PC-9 (cell line): ENCODE data around the gene OSBPL8. TPM values are rescaled to one million over a fixed set of nuclear protein-coding genes. Genes with fewer than 3 reads are reported as not detected.

Experiments
- BruUV-seq: library from RNA; stranded (reverse); fragments of 400-500 nt; replicated peaks from 2 replicates; lab custom pipeline; 2021; lab: Mats Ljungman, UMichigan
- CTCF ChIA-PET: fragments of 300-600 bp; sonication (Branson Sonifier 250); formaldehyde crosslinking; loops from one replicate; lab custom pipeline; 2022; ENCODE audit warnings: antibody characterized with exemption; lab: Charles Lee
- POLR2A ChIA-PET: fragments of 300-600 bp; sonication (Branson Sonifier 250); formaldehyde crosslinking; loops from one replicate; lab custom pipeline; 2022; ENCODE audit warnings: antibody characterized with exemption; ENCODE audit not compliant: unreplicated experiment; lab: Charles Lee
- DNase-seq, 2 experiments: peaks; one replicate each; pipeline versions ENCODE4 v3.0.0 to v3.0.0-alpha.2; 2015 to 2022; ENCODE audit warnings: mixed read lengths in 1 of 2
- H2AFZ ChIP-seq: fragments of 200-600 bp; sonication (generic); 2 replicates; pipeline ENCODE4 v1.8.1; 2017; ENCODE audit warnings: antibody characterized with exemption
- H3F3A ChIP-seq: fragments of 200-600 bp; sonication (generic); 2 replicates; pipeline ENCODE4 v1.8.1; 2017; ENCODE audit warnings: antibody characterized with exemption, mild to moderate bottlenecking, low read depth; ENCODE audit not compliant: insufficient read depth
- H3K27ac ChIP-seq: fragments of 200-600 bp; sonication (generic); 2 replicates; pipeline ENCODE4 v1.6.1; 2016; ENCODE audit warnings: mixed run types
- H3K27me3 ChIP-seq: fragments of 200-600 bp; sonication (generic); 2 replicates; pipeline ENCODE4 v1.6.1; 2016; ENCODE audit warnings: low read depth, mixed run types; ENCODE audit not compliant: insufficient read depth
- H3K36me3 ChIP-seq: fragments of 200-600 bp; sonication (generic); 2 replicates; pipeline ENCODE4 v1.6.1; 2016; ENCODE audit warnings: low read depth, mixed run types
- H3K4me1 ChIP-seq: fragments of 200-600 bp; sonication (generic); replicated peaks from 2 replicates; pipeline ENCODE4 v1.6.1; 2016; ENCODE audit warnings: mixed run types; ENCODE audit not compliant: insufficient read depth
- H3K4me2 ChIP-seq: fragments of 200-600 bp; sonication (generic); 2 replicates; pipeline ENCODE4 v1.6.1; 2017; ENCODE audit warnings: mixed run types
- H3K4me3 ChIP-seq: fragments of 200-600 bp; sonication (generic); 2 replicates; pipeline ENCODE4 v1.6.1; 2016; ENCODE audit warnings: mixed run types
- H3K79me2 ChIP-seq: fragments of 200-600 bp; sonication (generic); 2 replicates; pipeline ENCODE4 v1.6.1; 2017; ENCODE audit warnings: low read depth, mixed run types
- H3K9me2 ChIP-seq: fragments of 200-600 bp; sonication (generic); 2 replicates; pipeline ENCODE4 v1.8.1; 2017; ENCODE audit warnings: mild to moderate bottlenecking; ENCODE audit not compliant: insufficient read depth
- H3K9me3 ChIP-seq: fragments of 200-600 bp; sonication (generic); 2 replicates; pipeline ENCODE4 v1.8.1; 2016; ENCODE audit warnings: low read depth; ENCODE audit not compliant: insufficient read depth
- H4K20me1 ChIP-seq: fragments of 200-600 bp; sonication (generic); 2 replicates; pipeline ENCODE4 v1.8.1; 2017; ENCODE audit not compliant: insufficient read depth
- EZH2 ChIP-seq: fragments of 200-600 bp; sonication (generic); IDR thresholded peaks from 2 replicates; pipeline ENCODE4 v1.8.0; 2017; ENCODE audit warnings: antibody characterized with exemption, low read depth
- intact Hi-C: fragments of 100-400 bp; cut with micrococcal nuclease; formaldehyde crosslinking; loops from one replicate; pipeline ENCODE4 v1.10.0; 2022; ENCODE audit not compliant: unreplicated experiment
- total RNA-seq: library from RNA; stranded (reverse); gene quantifications from 2 replicates; pipeline ENCODE4 v1.2.3, GENCODE V29; 2021
- TF ChIP-seq, protein P1 (sequence below): fragments of 200-600 bp; sonication (generic); conservative IDR thresholded peaks from 2 replicates; pipeline ENCODE4 v1.6.1; 2017; ENCODE audit warnings: mixed run types, antibody characterized with exemption, mild to moderate bottlenecking, moderate library complexity

OSBPL8 gene
- total RNA-seq, 1 experiment from 2014 or later, result 53.2 TPM

GRCh38 chr12:76591476-76591875 lies 31.9 kb upstream of the OSBPL8 start:
- Histone ChIP-seq H4K20me1 (no peaks in the 10 kb centered on the region), H3K27me3 (no peaks in the 10 kb centered on the region), H3K27ac (no peak overlapping the region), H3K9me3 (no peaks in the 10 kb centered on the region), H3F3A (no peaks in the 10 kb centered on the region), H2AFZ (no peak overlapping the region), H3K4me1 (no peaks in the 10 kb centered on the region), H3K36me3 (no peaks in the 10 kb centered on the region), H3K4me3 (no peak overlapping the region), H3K9me2 (no peaks in the 10 kb centered on the region; the same call in 1 of the 2 replicates), H3K79me2 (no peaks in the 10 kb centered on the region), H3K4me2 (no peak overlapping the region)
- intact Hi-C loops, result no loop called here
- CTCF ChIA-PET, result no interaction called here
- POLR2A ChIA-PET, result no interaction called here
- no TSS peak for BruUV-seq
- TF ChIP-seq, protein P1, sequence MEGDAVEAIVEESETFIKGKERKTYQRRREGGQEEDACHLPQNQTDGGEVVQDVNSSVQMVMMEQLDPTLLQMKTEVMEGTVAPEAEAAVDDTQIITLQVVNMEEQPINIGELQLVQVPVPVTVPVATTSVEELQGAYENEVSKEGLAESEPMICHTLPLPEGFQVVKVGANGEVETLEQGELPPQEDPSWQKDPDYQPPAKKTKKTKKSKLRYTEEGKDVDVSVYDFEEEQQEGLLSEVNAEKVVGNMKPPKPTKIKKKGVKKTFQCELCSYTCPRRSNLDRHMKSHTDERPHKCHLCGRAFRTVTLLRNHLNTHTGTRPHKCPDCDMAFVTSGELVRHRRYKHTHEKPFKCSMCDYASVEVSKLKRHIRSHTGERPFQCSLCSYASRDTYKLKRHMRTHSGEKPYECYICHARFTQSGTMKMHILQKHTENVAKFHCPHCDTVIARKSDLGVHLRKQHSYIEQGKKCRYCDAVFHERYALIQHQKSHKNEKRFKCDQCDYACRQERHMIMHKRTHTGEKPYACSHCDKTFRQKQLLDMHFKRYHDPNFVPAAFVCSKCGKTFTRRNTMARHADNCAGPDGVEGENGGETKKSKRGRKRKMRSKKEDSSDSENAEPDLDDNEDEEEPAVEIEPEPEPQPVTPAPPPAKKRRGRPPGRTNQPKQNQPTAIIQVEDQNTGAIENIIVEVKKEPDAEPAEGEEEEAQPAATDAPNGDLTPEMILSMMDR, result no peak
- no peak for TF ChIP-seq EZH2
- no peak for DNase-seq

- no TSS peak for BruUV-seq
- Histone ChIP-seq H3K79me2 (no peaks in the 10 kb centered on the region), H3K4me1 (no peaks in the 10 kb centered on the region), H3K36me3 (no peaks in the 10 kb centered on the region), H3K9me3 (no peaks in the 10 kb centered on the region), H3K27ac (no peak overlapping the region), H4K20me1 (no peaks in the 10 kb centered on the region), H3K4me3 (no peak overlapping the region), H3K9me2 (no peaks in the 10 kb centered on the region), H2AFZ (0 out of 2 replicates have a peak overlapping the region, but pooled peaks have one; percentile 14), H3F3A (no peaks in the 10 kb centered on the region), H3K27me3 (no peaks in the 10 kb centered on the region), H3K4me2 (no peak overlapping the region)
- CTCF ChIA-PET, result no interaction called here
- TF ChIP-seq, protein P1, result no peak
- TF ChIP-seq EZH2, result no peak
- no peak for DNase-seq
- intact Hi-C loops, result no loop called here
- POLR2A ChIA-PET, result no interaction called here
Measured at GRCh38 chr12:76590131-76590530, 30.6 kb upstream of the OSBPL8 start.

DNA sequence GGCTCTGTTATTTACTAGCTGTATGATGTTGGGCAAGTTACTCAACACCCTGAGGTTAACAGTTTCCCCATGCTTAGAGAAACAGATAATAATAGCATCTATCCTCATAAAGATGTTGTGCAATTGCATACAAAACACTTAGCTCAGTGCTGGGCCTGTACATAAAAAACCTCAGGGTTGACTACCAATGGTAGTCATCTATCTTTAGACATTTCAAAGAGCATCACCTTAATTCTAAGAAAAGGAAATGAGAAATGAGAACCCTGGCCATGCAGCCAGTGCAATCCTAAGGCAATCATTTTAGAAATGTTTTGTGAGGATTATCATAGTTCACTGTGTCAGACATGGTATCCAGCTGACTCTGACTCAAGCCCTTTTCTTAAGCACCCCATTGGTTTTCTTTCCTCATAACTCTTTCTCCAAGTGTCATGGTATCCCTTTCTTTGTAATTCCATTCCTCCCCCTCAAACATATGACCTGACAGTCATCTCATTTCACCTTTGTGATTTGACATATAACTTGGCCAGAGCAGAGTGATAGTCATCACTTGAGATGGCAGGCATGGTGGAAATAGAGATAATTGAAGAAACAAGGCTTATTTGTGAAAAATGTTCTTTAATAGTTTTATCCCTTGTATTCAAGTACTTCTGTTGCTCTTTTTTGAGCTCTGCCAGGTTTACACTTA lies 29.5 kb upstream of the OSBPL8 start:
- Histone ChIP-seq H3K36me3 (no peaks in the 10 kb centered on the region), H3K4me3 (no peak overlapping the region), H2AFZ (no peak overlapping the region), H3K9me2 (no peaks in the 10 kb centered on the region), H3K27me3 (no peaks in the 10 kb centered on the region), H3K9me3 (no peaks in the 10 kb centered on the region), H3K27ac (no peak overlapping the region), H3K4me2 (no peak overlapping the region), H4K20me1 (no peaks in the 10 kb centered on the region), H3F3A (no peaks in the 10 kb centered on the region), H3K79me2 (no peaks in the 10 kb centered on the region), H3K4me1 (no peaks in the 10 kb centered on the region)
- no TSS peak for BruUV-seq
- intact Hi-C loops, result loop anchor here (10.0 kb wide), 2 partner anchors 124 to 244 kb away; partner anchors contain the start of gene BBS10
- DNase-seq, result no peak
- CTCF ChIA-PET, result interaction anchor here (0.6 kb wide), 1 partner anchor 98 kb away, joined by 4 read pairs; no protein-coding TSS in a partner anchor
- POLR2A ChIA-PET, result interaction anchor here (0.6 kb wide), 1 partner anchor 564 kb away, joined by 12 read pairs; no protein-coding TSS in a partner anchor
- TF ChIP-seq, protein P1, result no peak
- TF ChIP-seq EZH2, result no peak
